ENCODE data around the gene KLB. TPM values are rescaled to one million over a fixed set of nuclear protein-coding genes. Genes with fewer than 3 reads are reported as not detected.
"Not testable (repeated sequence)": the region's sequence is repeated elsewhere in the genome, so short reads cannot be mapped to it uniquely, and the experiment has no call there.

The KLB gene
- total and polyA plus RNA-seq, 4 donors, result 0.06 to 0.45 (median 0.32) TPM

DNA sequence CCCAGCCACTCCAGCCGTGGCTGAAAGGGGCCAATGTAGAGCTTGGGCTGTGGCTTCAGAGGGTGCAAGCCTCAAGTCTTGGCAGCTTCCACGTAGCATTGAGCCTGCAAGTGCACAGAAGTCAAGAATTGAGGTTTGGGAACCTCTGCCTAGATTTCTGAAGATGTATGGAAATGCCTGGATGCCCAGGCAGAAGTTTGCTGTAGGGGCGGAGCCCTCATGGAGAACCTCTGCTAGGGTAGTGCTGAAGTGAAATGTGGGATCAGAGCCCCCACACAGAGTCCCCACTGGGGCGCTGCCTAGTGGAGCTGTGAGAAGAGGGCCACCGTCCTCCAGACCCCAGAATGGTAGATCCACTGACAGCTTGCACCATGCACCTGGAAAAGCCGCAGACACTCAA lies 35.5 kb upstream of the KLB start:
- not testable (repeated sequence) for DNase-seq (ENCODE audit: low read depth in 4 of 6, low spot score in 6 of 6); H3K9me3 ChIP-seq (ENCODE audit: control insufficient read depth, insufficient read depth, low read length); H3K27me3 ChIP-seq (ENCODE audit: control insufficient read depth, insufficient read depth, low read length); H3K36me3 ChIP-seq (ENCODE audit: control insufficient read depth, insufficient read depth, low read length); H3K4me1 ChIP-seq (ENCODE audit: control insufficient read depth, insufficient read depth, low read length); H3K27ac ChIP-seq (ENCODE audit: low read depth, low read length); H3K4me3 ChIP-seq (ENCODE audit: low read depth, low read length)
- 90% methylated on average over 3 of the region's 6 CpGs for WGBS (ENCODE audit: insufficient coverage)

DNA sequence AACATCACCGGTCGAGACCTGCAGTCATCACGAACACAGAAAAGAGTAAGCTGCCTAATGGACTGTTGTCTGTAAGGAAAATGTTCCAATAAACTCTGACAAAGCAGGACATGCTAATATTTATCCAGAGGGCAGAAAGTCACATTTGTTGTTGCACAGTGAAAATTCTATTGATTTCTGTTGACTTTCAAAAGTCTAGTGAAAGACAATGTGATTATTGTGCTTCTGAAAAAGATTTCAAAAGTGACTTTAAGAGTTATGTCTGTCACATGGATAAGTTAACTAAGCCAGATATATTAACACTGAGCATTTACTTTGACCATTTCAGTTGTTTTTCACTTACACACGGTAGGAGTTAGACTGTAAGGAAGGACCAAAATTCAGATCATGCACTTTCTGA lies 31.3 kb upstream of the KLB start:
- H3K27me3 ChIP-seq (ENCODE audit: control insufficient read depth, insufficient read depth, low read length), result no peaks in the 10 kb centered on the region
- DNase-seq (ENCODE audit: low read depth in 4 of 6, low spot score in 6 of 6), result no peak
- no peaks in the 10 kb centered on the region for H3K36me3 ChIP-seq (ENCODE audit: control insufficient read depth, insufficient read depth, low read length)
- H3K4me1 ChIP-seq (ENCODE audit: control insufficient read depth, insufficient read depth, low read length), result no peaks in the 10 kb centered on the region
- WGBS (ENCODE audit: insufficient coverage), result no CpG with 5 or more reads among the region's 4 CpGs
- H3K27ac ChIP-seq (ENCODE audit: low read depth, low read length), result no peak overlapping the region
- peaks cover 2% of the 10 kb centered on the region for H3K9me3 ChIP-seq (ENCODE audit: control insufficient read depth, insufficient read depth, low read length)
- no peak overlapping the region for H3K4me3 ChIP-seq (ENCODE audit: low read depth, low read length)

GRCh38 chr4:39383690-39384089 lies 23.0 kb upstream of the KLB start:
- H3K27ac ChIP-seq (ENCODE audit: low read depth, low read length), result no peak overlapping the region
- H3K9me3 ChIP-seq (ENCODE audit: control insufficient read depth, insufficient read depth, low read length), result no peaks in the 10 kb centered on the region
- H3K4me1 ChIP-seq (ENCODE audit: control insufficient read depth, insufficient read depth, low read length), result no peaks in the 10 kb centered on the region
- H3K27me3 ChIP-seq (ENCODE audit: control insufficient read depth, insufficient read depth, low read length), result no peaks in the 10 kb centered on the region
- 89% methylated on average over 1 of the region's 1 CpG for WGBS (ENCODE audit: insufficient coverage)
- DNase-seq (ENCODE audit: low read depth in 4 of 6, low spot score in 6 of 6), result no peak
- no peak overlapping the region for H3K4me3 ChIP-seq (ENCODE audit: low read depth, low read length)
- no peaks in the 10 kb centered on the region for H3K36me3 ChIP-seq (ENCODE audit: control insufficient read depth, insufficient read depth, low read length)

DNA sequence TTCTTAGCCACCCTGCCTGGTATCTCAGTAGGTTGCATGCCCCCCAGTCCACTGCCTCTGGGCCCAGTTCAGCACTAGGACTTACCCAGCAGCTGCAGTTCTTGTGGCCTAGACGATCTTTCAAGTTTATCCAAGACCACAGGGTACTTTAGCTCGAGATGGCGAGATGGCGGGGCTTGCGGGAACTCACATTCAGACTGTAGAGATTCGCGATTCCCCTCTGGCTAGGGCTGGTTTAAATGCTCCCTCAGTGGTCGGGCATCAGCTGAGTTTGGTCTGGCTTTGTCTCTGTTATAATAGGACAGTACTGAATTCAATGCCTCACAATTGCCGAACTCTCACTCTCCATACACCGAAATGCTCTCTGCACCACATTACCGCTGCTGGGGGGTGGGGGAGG lies 22.2 kb upstream of the KLB start:
- Histone ChIP-seq H3K4me3 (ENCODE audit: low read depth, low read length) (no peak overlapping the region), H3K27me3 (ENCODE audit: control insufficient read depth, insufficient read depth, low read length) (no peaks in the 10 kb centered on the region), H3K27ac (ENCODE audit: low read depth, low read length) (no peak overlapping the region), H3K4me1 (ENCODE audit: control insufficient read depth, insufficient read depth, low read length) (no peaks in the 10 kb centered on the region), H3K9me3 (ENCODE audit: control insufficient read depth, insufficient read depth, low read length) (no peaks in the 10 kb centered on the region), H3K36me3 (ENCODE audit: control insufficient read depth, insufficient read depth, low read length) (no peaks in the 10 kb centered on the region)
- DNase-seq (ENCODE audit: low read depth in 4 of 6, low spot score in 6 of 6), result no peak
- 100% methylated on average over 1 of the region's 11 CpGs for WGBS (ENCODE audit: insufficient coverage)

DNA sequence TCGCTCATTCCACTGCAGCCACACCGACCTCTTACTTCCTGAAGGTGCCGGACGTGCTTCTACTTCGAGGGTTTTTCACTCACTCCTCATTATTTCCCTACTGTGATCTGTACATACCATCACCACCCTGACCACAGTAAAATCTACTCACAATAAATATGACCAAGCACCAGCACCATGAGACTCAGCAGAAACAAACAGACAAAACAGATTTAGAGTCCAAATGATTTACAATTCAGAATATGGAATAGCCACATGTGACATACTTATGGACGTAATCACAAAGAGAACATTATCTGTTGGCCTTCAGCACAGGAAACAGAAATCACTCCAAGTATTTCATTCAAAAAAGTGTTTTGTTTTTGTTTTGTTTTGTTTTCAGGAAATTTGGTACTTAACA lies 16.1 kb upstream of the KLB start:
- Histone ChIP-seq H3K4me1 (ENCODE audit: control insufficient read depth, insufficient read depth, low read length) (no peaks in the 10 kb centered on the region), H3K4me3 (ENCODE audit: low read depth, low read length) (no peak overlapping the region), H3K36me3 (ENCODE audit: control insufficient read depth, insufficient read depth, low read length) (no peaks in the 10 kb centered on the region), H3K27me3 (ENCODE audit: control insufficient read depth, insufficient read depth, low read length) (no peaks in the 10 kb centered on the region), H3K27ac (ENCODE audit: low read depth, low read length) (no peak overlapping the region), H3K9me3 (ENCODE audit: control insufficient read depth, insufficient read depth, low read length) (no peaks in the 10 kb centered on the region)
- DNase-seq (ENCODE audit: low read depth in 4 of 6, low spot score in 6 of 6), result no peak
- 76% methylated on average over 4 of the region's 6 CpGs for WGBS (ENCODE audit: insufficient coverage)

DNA sequence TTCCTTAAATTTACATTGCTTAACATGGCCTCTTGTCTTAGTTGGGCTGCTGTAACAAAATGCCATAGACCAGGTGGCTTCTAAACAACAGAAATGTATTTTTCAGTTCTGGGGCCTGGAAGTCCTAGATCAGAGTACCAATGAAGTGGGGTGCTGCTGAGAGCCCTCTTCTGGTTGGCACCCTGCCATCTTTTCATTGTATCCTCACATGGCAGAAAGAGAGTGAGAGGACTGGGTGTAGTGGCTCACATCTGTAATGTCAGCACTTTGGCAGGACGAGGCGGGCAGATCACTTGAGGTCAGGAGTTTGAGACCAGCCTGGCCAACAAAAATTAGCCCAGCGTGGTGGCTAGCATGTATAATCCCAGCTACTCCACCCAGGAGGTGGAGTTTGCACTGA lies 12.0 kb upstream of the KLB start:
- DNase-seq (ENCODE audit: low read depth in 4 of 6, low spot score in 6 of 6), result no peak
- Histone ChIP-seq H3K9me3 (ENCODE audit: control insufficient read depth, insufficient read depth, low read length) (no peaks in the 10 kb centered on the region), H3K4me1 (ENCODE audit: control insufficient read depth, insufficient read depth, low read length) (no peaks in the 10 kb centered on the region), H3K27ac (ENCODE audit: low read depth, low read length) (no peak overlapping the region), H3K36me3 (ENCODE audit: control insufficient read depth, insufficient read depth, low read length) (no peaks in the 10 kb centered on the region), H3K27me3 (ENCODE audit: control insufficient read depth, insufficient read depth, low read length) (no peaks in the 10 kb centered on the region), H3K4me3 (ENCODE audit: low read depth, low read length) (no peak overlapping the region)
- WGBS (ENCODE audit: insufficient coverage), result 67% methylated on average over 2 of the region's 3 CpGs

DNA sequence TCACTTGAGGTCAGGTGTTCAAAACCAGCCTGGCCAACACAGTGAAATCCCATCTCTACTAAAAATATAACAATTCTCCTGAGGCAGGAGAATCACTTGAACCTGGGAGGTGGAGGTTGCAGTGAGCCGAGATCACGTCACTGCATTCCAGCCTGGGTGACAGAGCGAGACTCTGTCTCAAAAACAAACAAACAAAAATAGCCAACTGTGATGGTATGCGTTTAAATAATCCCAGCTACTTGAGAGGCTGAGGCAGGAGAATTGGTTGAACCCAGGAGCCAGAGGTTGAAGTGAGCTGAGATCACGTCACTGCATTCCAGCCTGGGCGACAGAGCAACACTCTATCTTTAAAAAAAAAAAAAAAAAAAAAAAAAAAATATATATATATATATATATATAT lies 5.1 kb upstream of the KLB start:
- not testable (repeated sequence) for H3K4me3 ChIP-seq (ENCODE audit: low read depth, low read length); H3K9me3 ChIP-seq (ENCODE audit: control insufficient read depth, insufficient read depth, low read length); DNase-seq (ENCODE audit: low read depth in 4 of 6, low spot score in 6 of 6); H3K36me3 ChIP-seq (ENCODE audit: control insufficient read depth, insufficient read depth, low read length); H3K27me3 ChIP-seq (ENCODE audit: control insufficient read depth, insufficient read depth, low read length); H3K27ac ChIP-seq (ENCODE audit: low read depth, low read length); H3K4me1 ChIP-seq (ENCODE audit: control insufficient read depth, insufficient read depth, low read length)
- 59% methylated on average over 2 of the region's 6 CpGs for WGBS (ENCODE audit: insufficient coverage)

DNA sequence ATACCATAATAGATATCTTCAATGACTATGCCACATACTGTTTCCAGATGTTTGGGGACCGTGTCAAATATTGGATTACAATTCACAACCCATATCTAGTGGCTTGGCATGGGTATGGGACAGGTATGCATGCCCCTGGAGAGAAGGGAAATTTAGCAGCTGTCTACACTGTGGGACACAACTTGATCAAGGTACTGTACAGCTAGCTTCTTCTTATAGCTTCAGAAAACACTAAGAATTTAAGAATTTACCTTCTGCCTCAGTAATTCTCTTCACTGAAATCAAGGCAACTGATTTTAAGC lies 805 bp downstream of the KLB start:
- WGBS (ENCODE audit: insufficient coverage), result no CpG with 5 or more reads among the region's 1 CpG
- no peak for DNase-seq (ENCODE audit: low read depth in 4 of 6, low spot score in 6 of 6)
- Histone ChIP-seq H3K27me3 (ENCODE audit: control insufficient read depth, insufficient read depth, low read length) (no peaks in the 10 kb centered on the region), H3K27ac (ENCODE audit: low read depth, low read length) (no peak overlapping the region), H3K4me1 (ENCODE audit: control insufficient read depth, insufficient read depth, low read length) (no peaks in the 10 kb centered on the region), H3K9me3 (ENCODE audit: control insufficient read depth, insufficient read depth, low read length) (no peaks in the 10 kb centered on the region), H3K36me3 (ENCODE audit: control insufficient read depth, insufficient read depth, low read length) (no peaks in the 10 kb centered on the region), H3K4me3 (ENCODE audit: low read depth, low read length) (no peak overlapping the region)

DNA sequence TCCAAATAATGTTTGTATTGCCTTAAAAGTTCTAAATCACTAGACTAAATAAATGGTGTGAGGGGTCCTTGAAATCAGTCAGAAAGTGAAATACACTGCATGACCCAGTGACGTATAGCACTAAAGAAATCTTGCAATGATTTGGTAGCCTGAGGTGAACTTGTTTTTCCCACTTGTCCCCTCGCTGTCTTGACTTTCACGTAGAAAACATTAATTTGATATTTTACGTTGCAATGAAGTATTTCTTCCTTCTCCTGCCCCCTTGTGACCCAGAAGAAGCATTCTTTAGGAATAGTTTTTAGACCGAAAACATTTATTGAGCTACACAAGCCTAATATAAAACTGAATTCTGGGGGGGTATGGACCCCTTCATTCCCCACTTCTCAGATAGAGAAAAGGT lies 3.7 kb downstream of the KLB start:
- no peak for DNase-seq (ENCODE audit: low read depth in 4 of 6, low spot score in 6 of 6)
- Histone ChIP-seq H3K27ac (ENCODE audit: low read depth, low read length) (no peak overlapping the region), H3K4me3 (ENCODE audit: low read depth, low read length) (no peak overlapping the region), H3K4me1 (ENCODE audit: control insufficient read depth, insufficient read depth, low read length) (no peaks in the 10 kb centered on the region), H3K9me3 (ENCODE audit: control insufficient read depth, insufficient read depth, low read length) (no peaks in the 10 kb centered on the region), H3K36me3 (ENCODE audit: control insufficient read depth, insufficient read depth, low read length) (no peaks in the 10 kb centered on the region), H3K27me3 (ENCODE audit: control insufficient read depth, insufficient read depth, low read length) (no peaks in the 10 kb centered on the region)
- 60% methylated on average over 1 of the region's 5 CpGs for WGBS (ENCODE audit: insufficient coverage)

DNA sequence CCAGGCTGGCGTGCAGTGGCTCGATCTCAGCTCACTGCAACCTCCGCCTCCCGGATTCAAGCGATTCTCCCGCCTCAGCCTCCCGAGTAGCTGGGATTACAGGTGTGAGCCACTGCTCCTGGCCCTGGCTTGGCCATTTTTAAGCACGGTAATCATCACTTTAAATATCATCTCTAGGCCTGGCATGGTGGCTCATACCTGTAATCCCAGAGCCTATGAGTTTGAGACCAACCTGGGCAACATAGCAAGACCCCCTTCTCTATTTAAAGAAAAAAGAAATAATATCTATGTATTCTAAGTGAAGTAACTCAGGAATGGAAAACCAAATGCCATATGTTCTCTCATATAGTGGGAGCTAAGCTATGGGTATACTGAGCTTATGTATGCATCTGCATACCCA lies 4.8 kb downstream of the KLB start:
- H3K9me3 ChIP-seq (ENCODE audit: control insufficient read depth, insufficient read depth, low read length); DNase-seq (ENCODE audit: low read depth in 4 of 6, low spot score in 6 of 6); H3K36me3 ChIP-seq (ENCODE audit: control insufficient read depth, insufficient read depth, low read length); H3K4me3 ChIP-seq (ENCODE audit: low read depth, low read length); H3K27me3 ChIP-seq (ENCODE audit: control insufficient read depth, insufficient read depth, low read length); H3K4me1 ChIP-seq (ENCODE audit: control insufficient read depth, insufficient read depth, low read length); H3K27ac ChIP-seq (ENCODE audit: low read depth, low read length): not testable (repeated sequence)
- WGBS (ENCODE audit: insufficient coverage), result 98% methylated on average over 7 of the region's 8 CpGs

Data from spinal cord (tissue), 10 donors.